Measurements from ENCODE around the gene FAM200A.

Gene FAM200A

DNA sequence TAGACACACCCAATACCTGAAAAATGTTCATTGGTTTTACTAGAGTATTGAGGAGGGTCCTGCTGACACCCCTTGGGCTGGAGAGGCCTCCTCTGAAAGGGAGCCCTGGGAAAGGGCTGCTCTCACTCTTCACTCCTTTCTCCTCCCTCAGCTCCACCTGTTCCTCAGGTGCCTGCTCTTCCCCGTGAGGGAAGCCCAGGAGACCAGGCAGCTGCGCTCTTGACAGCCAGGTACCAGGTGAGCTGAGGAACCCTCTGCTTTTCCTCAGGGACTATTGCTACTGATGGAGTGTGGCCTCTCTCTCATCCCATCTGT is 9.8 kb upstream of the FAM200A start:
- H2BK5ac ChIP-seq (ENCODE audit: low read depth, low read length, poor library complexity): no peak overlapping the region
- H3K4me1 ChIP-seq (ENCODE audit: control insufficient read depth in 1 of 2, insufficient read depth in 2 of 2, low read length in 2 of 2): peaks cover 6 to 7% of the 10 kb centered on the region in 2 experiments
- no peak overlapping the region for H3K9ac ChIP-seq (ENCODE audit: low read length)
- no peaks in the 10 kb centered on the region for H3K27me3 ChIP-seq (ENCODE audit: insufficient read depth, low read length)
- H3K27ac ChIP-seq (ENCODE audit: low read depth, low read length): peak overlapping the region; percentile 2
- H3K9me3 ChIP-seq (ENCODE audit: insufficient read depth, low read depth, low read length): no peaks in the 10 kb centered on the region
- no peak overlapping the region for H4K91ac ChIP-seq (ENCODE audit: low read depth, low read length)
- H3K79me1 ChIP-seq (ENCODE audit: low read length): peaks cover 15% of the 10 kb centered on the region
- no peak overlapping the region for H3K4me2 ChIP-seq (ENCODE audit: low read length)
- no peak overlapping the region for H3K14ac ChIP-seq (ENCODE audit: low read length)
- H3K23ac ChIP-seq (ENCODE audit: low read length): no peak overlapping the region
- H2BK12ac ChIP-seq (ENCODE audit: low read length): no peak overlapping the region
- H2BK120ac ChIP-seq (ENCODE audit: insufficient read depth, low read length, poor library complexity): no peak overlapping the region
- H3K4ac ChIP-seq (ENCODE audit: low read depth, low read length): no peak overlapping the region
- H4K8ac ChIP-seq (ENCODE audit: low read depth, low read length): no peak overlapping the region
- peak overlapping the region; percentile 14 for H3K18ac ChIP-seq (ENCODE audit: low read length)
- no peak overlapping the region for H2AK5ac ChIP-seq (ENCODE audit: low read length)
- H4K12ac ChIP-seq (ENCODE audit: low read depth, low read length): no peak overlapping the region
- DNase-seq: no peak
- no peak overlapping the region for H2AFZ ChIP-seq (ENCODE audit: insufficient read depth, low read length, poor library complexity)
- no CpG with 5 or more reads among the region's 2 CpGs for WGBS (ENCODE audit: extremely low coverage, insufficient coverage, insufficient read length)
- H3K79me2 ChIP-seq (ENCODE audit: control insufficient read depth, insufficient read depth, low read length, poor library complexity): peaks cover 17% of the 10 kb centered on the region
- peaks cover 21 to 41% of the 10 kb centered on the region in 2 experiments for H3K36me3 ChIP-seq (ENCODE audit: control insufficient read depth in 1 of 2, insufficient read depth in 2 of 2, low read length in 2 of 2)
- H3K4me3 ChIP-seq (ENCODE audit: low read depth, low read length): no peak overlapping the region

DNA sequence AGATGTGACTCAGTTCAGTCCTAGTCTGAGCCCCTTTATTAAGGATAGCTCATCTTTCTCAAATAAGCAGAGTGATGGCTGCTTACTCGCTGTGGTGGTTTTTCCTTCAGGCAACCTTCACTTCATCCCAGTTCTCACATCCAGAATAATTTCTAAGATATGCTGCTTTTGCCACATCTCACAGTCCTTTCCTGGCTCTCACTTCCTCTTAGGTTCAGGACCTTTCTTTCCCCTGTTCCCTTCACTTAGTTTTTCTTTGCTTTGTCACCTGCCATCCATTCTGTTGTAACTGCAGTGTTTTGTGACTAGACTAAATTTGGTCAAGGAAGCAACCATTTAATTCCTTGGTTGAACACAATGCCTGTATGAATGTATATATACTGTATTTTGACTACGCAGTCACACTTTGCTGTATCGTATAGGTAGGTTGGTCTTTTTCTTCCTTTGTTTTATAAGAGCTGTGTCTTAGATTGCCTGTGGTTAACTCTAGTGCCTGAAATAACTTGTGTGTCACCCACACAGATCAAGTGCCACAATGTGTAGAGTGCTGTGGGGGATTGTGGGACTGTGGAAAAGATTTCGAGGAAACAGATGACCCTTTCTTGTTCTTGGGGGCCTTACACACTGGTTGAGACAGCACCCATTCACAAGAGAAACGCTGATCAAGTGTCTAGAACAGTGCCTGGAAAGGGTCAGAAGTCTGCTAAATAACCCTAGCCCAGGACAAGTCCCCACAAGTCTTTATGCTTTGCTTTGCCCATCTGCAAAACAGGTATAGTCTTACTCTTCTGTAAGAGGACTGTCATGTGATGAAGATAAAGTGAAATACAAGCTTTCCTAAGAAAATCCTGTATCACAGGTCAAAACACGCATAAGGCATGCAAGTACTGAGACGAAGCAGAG is 9.2 kb upstream of the FAM200A start:
- Histone ChIP-seq H2AFZ (ENCODE audit: insufficient read depth, low read length, poor library complexity) (no peak overlapping the region), H3K4ac (ENCODE audit: low read depth, low read length) (peak overlapping the region; percentile 86), H3K14ac (ENCODE audit: low read length) (no peak overlapping the region), H3K27me3 (ENCODE audit: insufficient read depth, low read length) (no peaks in the 10 kb centered on the region), H2BK12ac (ENCODE audit: low read length) (no peak overlapping the region), H2BK5ac (ENCODE audit: low read depth, low read length, poor library complexity) (no peak overlapping the region), H2BK120ac (ENCODE audit: insufficient read depth, low read length, poor library complexity) (no peak overlapping the region), H3K9me3 (ENCODE audit: insufficient read depth, low read depth, low read length) (no peaks in the 10 kb centered on the region), H3K79me1 (ENCODE audit: low read length) (peaks cover 15% of the 10 kb centered on the region), H3K4me2 (ENCODE audit: low read length) (no peak overlapping the region), H3K36me3 (ENCODE audit: control insufficient read depth in 1 of 2, insufficient read depth in 2 of 2, low read length in 2 of 2) (peaks cover 22 to 42% of the 10 kb centered on the region in 2 experiments), H4K91ac (ENCODE audit: low read depth, low read length) (peak overlapping the region; percentile 19), H3K18ac (ENCODE audit: low read length) (no peak overlapping the region), H4K12ac (ENCODE audit: low read depth, low read length) (no peak overlapping the region), H3K23ac (ENCODE audit: low read length) (no peak overlapping the region), H3K9ac (ENCODE audit: low read length) (no peak overlapping the region), H4K8ac (ENCODE audit: low read depth, low read length) (no peak overlapping the region), H3K27ac (ENCODE audit: low read depth, low read length) (peak overlapping the region; percentile 2), H3K4me1 (ENCODE audit: control insufficient read depth in 1 of 2, insufficient read depth in 2 of 2, low read length in 2 of 2) (peaks cover 6 to 7% of the 10 kb centered on the region in 2 experiments), H3K4me3 (ENCODE audit: low read depth, low read length) (no peak overlapping the region), H3K79me2 (ENCODE audit: control insufficient read depth, insufficient read depth, low read length, poor library complexity) (peaks cover 17% of the 10 kb centered on the region), H2AK5ac (ENCODE audit: low read length) (no peak overlapping the region)
- no CpG with 5 or more reads among the region's 7 CpGs for WGBS (ENCODE audit: extremely low coverage, insufficient coverage, insufficient read length)
- no peak for DNase-seq

DNA sequence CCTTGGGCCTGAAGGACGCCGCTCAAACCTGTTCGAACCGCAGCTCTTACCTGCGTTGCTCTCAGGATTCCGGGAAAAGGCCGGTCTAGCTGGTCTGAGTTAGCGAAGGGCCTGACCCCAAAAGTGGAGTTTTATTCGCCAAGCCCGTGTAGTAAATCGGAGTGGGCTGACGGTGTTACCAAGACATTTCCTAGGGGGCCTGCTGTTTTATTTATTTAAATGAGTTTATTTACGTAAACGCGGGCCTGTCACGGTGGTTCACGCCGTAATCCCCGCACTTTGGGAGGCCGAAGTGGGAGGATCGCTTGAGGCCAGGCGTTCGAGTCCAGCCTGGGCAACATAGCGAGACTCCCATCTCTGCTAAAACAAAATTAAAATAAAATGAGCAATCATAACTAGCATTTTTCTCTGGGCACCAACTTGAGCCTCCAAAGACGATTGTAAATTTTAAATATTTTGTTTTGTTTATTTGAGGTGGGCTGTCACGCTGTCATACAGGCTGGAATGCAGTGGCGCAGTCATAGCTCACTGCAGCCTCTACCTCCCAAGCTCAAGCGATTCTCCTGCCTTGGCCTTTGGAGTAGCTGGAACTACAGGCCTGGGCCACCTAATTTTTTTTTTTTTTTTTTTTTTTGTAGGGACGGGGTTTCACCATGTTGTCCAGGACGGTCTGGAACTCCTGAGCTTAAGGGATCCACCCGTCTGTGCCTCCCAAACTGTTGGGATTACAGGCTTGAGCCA is 7.4 kb upstream of the FAM200A start:
- H2BK5ac ChIP-seq (ENCODE audit: low read depth, low read length, poor library complexity): peak overlapping the region; percentile 94
- no peak overlapping the region for H3K23ac ChIP-seq (ENCODE audit: low read length)
- WGBS (ENCODE audit: extremely low coverage, insufficient coverage, insufficient read length): no CpG with 5 or more reads among the region's 31 CpGs
- H3K4me3 ChIP-seq (ENCODE audit: low read depth, low read length): peak overlapping the region; percentile 96
- H4K12ac ChIP-seq (ENCODE audit: low read depth, low read length): peak overlapping the region; percentile 86
- H3K27me3 ChIP-seq (ENCODE audit: insufficient read depth, low read length): no peaks in the 10 kb centered on the region
- H2AFZ ChIP-seq (ENCODE audit: insufficient read depth, low read length, poor library complexity): peak overlapping the region; percentile 65
- peaks cover 18 to 40% of the 10 kb centered on the region in 2 experiments for H3K36me3 ChIP-seq (ENCODE audit: control insufficient read depth in 1 of 2, insufficient read depth in 2 of 2, low read length in 2 of 2)
- peak overlapping the region; percentile 78 for H3K4me2 ChIP-seq (ENCODE audit: low read length)
- DNase-seq: peak; percentile 54 to 71
- H2AK5ac ChIP-seq (ENCODE audit: low read length): peak overlapping the region; percentile 96
- H3K27ac ChIP-seq (ENCODE audit: low read depth, low read length): peak overlapping the region; percentile 89
- peak overlapping the region; percentile 87 for H4K8ac ChIP-seq (ENCODE audit: low read depth, low read length)
- peaks cover 15% of the 10 kb centered on the region for H3K79me1 ChIP-seq (ENCODE audit: low read length)
- H3K9me3 ChIP-seq (ENCODE audit: insufficient read depth, low read depth, low read length): no peaks in the 10 kb centered on the region
- H2BK120ac ChIP-seq (ENCODE audit: insufficient read depth, low read length, poor library complexity): peak overlapping the region; percentile 95
- peak overlapping the region; percentile 93 for H4K91ac ChIP-seq (ENCODE audit: low read depth, low read length)
- peak overlapping the region; percentile 94 for H3K14ac ChIP-seq (ENCODE audit: low read length)
- H2BK12ac ChIP-seq (ENCODE audit: low read length): no peak overlapping the region
- peak overlapping the region; percentile 98 for H3K9ac ChIP-seq (ENCODE audit: low read length)
- peaks cover 17% of the 10 kb centered on the region for H3K79me2 ChIP-seq (ENCODE audit: control insufficient read depth, insufficient read depth, low read length, poor library complexity)
- H3K18ac ChIP-seq (ENCODE audit: low read length): peak overlapping the region; percentile 95
- peaks cover 6 to 7% of the 10 kb centered on the region in 2 experiments for H3K4me1 ChIP-seq (ENCODE audit: control insufficient read depth in 1 of 2, insufficient read depth in 2 of 2, low read length in 2 of 2)
- peak overlapping the region; percentile 93 for H3K4ac ChIP-seq (ENCODE audit: low read depth, low read length)

DNA sequence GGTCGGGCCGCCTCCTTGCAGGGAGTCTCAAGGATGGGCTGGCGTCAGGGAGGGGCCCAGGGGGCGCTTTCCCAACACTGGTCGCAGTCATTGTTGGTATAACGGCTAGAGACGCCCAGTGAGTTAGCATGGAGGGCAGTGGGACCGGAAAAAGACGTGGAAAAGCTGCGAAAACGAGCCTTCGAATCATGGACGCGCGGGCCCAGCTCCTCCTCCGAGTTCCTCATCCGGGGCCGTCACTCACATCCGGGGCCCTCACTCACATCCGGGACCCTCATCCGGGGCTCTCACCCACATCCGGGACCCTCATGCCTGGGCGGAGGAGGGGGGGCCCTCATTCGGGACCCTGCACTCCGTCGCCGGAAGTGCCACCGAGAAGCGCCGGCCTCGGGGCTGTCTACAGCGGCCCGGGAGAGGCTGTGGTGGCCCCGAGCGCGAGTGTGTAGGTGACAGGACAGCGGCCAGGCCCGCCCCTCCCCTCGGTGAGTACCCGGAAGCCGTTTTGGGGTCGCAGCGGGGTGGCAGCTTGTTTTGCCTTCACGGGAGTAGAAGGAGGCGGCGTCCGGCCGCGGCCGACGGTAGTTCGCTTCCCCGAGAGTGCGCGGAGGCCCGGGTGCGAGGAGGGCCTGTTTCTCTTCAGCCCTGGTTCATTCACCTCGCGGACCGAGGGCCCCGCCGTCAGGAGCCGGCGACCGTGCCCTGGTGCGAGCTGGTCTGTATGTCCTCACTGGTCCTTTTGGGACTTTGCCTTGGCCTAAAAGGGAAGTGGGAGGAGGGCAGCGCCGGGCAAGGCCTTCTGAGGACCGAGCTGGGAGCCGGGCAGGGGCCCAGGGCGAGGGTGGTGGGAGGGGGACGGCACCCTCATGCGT is 6.6 kb upstream of the FAM200A start, which contains the start of gene ZNF655:
TSS of gene ZNF655 (plus strand) at position 337 of the 869 bp plus-strand sequence. CDS start 1,918 bp downstream, outside the sequence.
- Histone ChIP-seq H3K79me1 (ENCODE audit: low read length) (peaks cover 15% of the 10 kb centered on the region), H2BK120ac (ENCODE audit: insufficient read depth, low read length, poor library complexity) (peak within 1 kb of the TSS; percentile 95), H2BK5ac (ENCODE audit: low read depth, low read length, poor library complexity) (peak within 1 kb of the TSS; percentile 94), H2BK12ac (ENCODE audit: low read length) (peak within 1 kb of the TSS; percentile 8), H3K4ac (ENCODE audit: low read depth, low read length) (peak within 1 kb of the TSS; percentile 93), H3K36me3 (ENCODE audit: control insufficient read depth in 1 of 2, insufficient read depth in 2 of 2, low read length in 2 of 2) (peaks cover 15 to 33% of the 10 kb centered on the region in 2 experiments), H3K18ac (ENCODE audit: low read length) (peak within 1 kb of the TSS; percentile 95), H2AK5ac (ENCODE audit: low read length) (peak within 1 kb of the TSS; percentile 96), H3K4me2 (ENCODE audit: low read length) (peak within 1 kb of the TSS; percentile 78), H3K9me3 (ENCODE audit: insufficient read depth, low read depth, low read length) (no peaks in the 10 kb centered on the region), H2AFZ (ENCODE audit: insufficient read depth, low read length, poor library complexity) (peak within 1 kb of the TSS; percentile 78), H3K23ac (ENCODE audit: low read length) (no peak within 1 kb of the TSS), H3K4me1 (ENCODE audit: control insufficient read depth in 1 of 2, insufficient read depth in 2 of 2, low read length in 2 of 2) (peaks cover 6 to 7% of the 10 kb centered on the region in 2 experiments), H3K27ac (ENCODE audit: low read depth, low read length) (peak within 1 kb of the TSS; percentile 89), H3K9ac (ENCODE audit: low read length) (peak within 1 kb of the TSS; percentile 99), H3K27me3 (ENCODE audit: insufficient read depth, low read length) (no peaks in the 10 kb centered on the region), H3K79me2 (ENCODE audit: control insufficient read depth, insufficient read depth, low read length, poor library complexity) (peaks cover 17% of the 10 kb centered on the region), H3K4me3 (ENCODE audit: low read depth, low read length) (peak within 1 kb of the TSS; percentile 96), H4K12ac (ENCODE audit: low read depth, low read length) (peak within 1 kb of the TSS; percentile 90), H4K91ac (ENCODE audit: low read depth, low read length) (peak within 1 kb of the TSS; percentile 93), H3K14ac (ENCODE audit: low read length) (peak within 1 kb of the TSS; percentile 94), H4K8ac (ENCODE audit: low read depth, low read length) (peak within 1 kb of the TSS; percentile 94)
- peak; percentile 77 to 86 for DNase-seq
- no CpG with 5 or more reads among the region's 73 CpGs for WGBS (ENCODE audit: extremely low coverage, insufficient coverage, insufficient read length)

Data from trophoblast cell (in vitro differentiated cells and primary cell).